PC-3 (cell line): Measurements from ENCODE around the gene IRS2. TPM values are rescaled to one million over a fixed set of nuclear protein-coding genes. Genes with fewer than 3 reads are reported as not detected.

Experiments
- ATAC-seq: fragments of 200-7000 bp; cut with Tn5 transposase; 2 replicates; pipeline ENCODE4 v1.9.1; 2020; ENCODE audit warnings: mild to moderate bottlenecking, moderate library complexity
- BruUV-seq: library from RNA; stranded (reverse); fragments of 400-500 nt; replicated peaks from 2 replicates; lab custom pipeline; 2021; lab: Mats Ljungman, UMichigan
- CTCF ChIA-PET: fragments of 300-600 bp; sonication (Branson Sonifier 250); formaldehyde crosslinking; loops from one replicate; lab custom pipeline; 2022; ENCODE audit warnings: antibody characterized with exemption; lab: Charles Lee
- POLR2A ChIA-PET: fragments of 300-600 bp; sonication (Branson Sonifier 250); formaldehyde crosslinking; loops from one replicate; lab custom pipeline; 2022; ENCODE audit warnings: antibody characterized with exemption; ENCODE audit not compliant: unreplicated experiment; lab: Charles Lee
- DNase-seq: peaks from one replicate; pipeline ENCODE4 v3.0.0-alpha.2; 2015
- H2AFZ ChIP-seq: fragments of 300-600 bp; sonication (generic); 2 replicates; pipeline ENCODE4 v1.6.0; 2016; ENCODE audit warnings: antibody characterized with exemption, low read length
- H3F3A ChIP-seq: fragments of 300-600 bp; sonication (generic); one replicate; pipeline ENCODE4 v1.6.0; 2017; ENCODE audit warnings: antibody characterized with exemption, low read length, control low read depth, mild to moderate bottlenecking; ENCODE audit not compliant: unreplicated experiment
- H3K27ac ChIP-seq: fragments of 300-600 bp; sonication (generic); 2 replicates; pipeline ENCODE4 v1.5.1; 2016; ENCODE audit warnings: mild to moderate bottlenecking, low read length
- H3K27me3 ChIP-seq: fragments of 300-600 bp; sonication (generic); 2 replicates; pipeline ENCODE4 v1.6.1; 2016; ENCODE audit warnings: low read length, mixed read lengths
- H3K36me3 ChIP-seq: fragments of 300-600 bp; sonication (generic); 2 replicates; pipeline ENCODE4 v1.6.1; 2016; ENCODE audit warnings: low read depth, mixed run types, low read length, mixed read lengths
- H3K4me1 ChIP-seq: fragments of 300-600 bp; sonication (generic); 2 replicates; pipeline ENCODE4 v1.5.1; 2016; ENCODE audit warnings: low read length; ENCODE audit not compliant: insufficient read depth
- H3K4me2 ChIP-seq: fragments of 300-600 bp; sonication (generic); 2 replicates; pipeline ENCODE4 v1.6.0; 2016; ENCODE audit warnings: low read length
- H3K4me3 ChIP-seq: fragments of 300-600 bp; sonication (generic); 2 replicates; pipeline ENCODE4 v1.5.1; 2016; ENCODE audit warnings: mild to moderate bottlenecking, low read length, mixed read lengths
- H3K79me2 ChIP-seq: fragments of 300-600 bp; sonication (generic); 2 replicates; pipeline ENCODE4 v1.6.1; 2017; ENCODE audit warnings: low read length, mixed read lengths
- H3K9ac ChIP-seq: fragments of 300-600 bp; sonication (generic); 2 replicates; pipeline ENCODE4 v1.6.0; 2016; ENCODE audit warnings: mild to moderate bottlenecking, low read length
- H3K9me2 ChIP-seq: fragments of 300-600 bp; sonication (generic); replicated peaks from 2 replicates; pipeline ENCODE4 v1.6.1; 2016; ENCODE audit warnings: mixed run types, low read length, mixed read lengths
- H3K9me3 ChIP-seq: fragments of 300-600 bp; sonication (generic); 2 replicates; pipeline ENCODE4 v1.6.1; 2016; ENCODE audit warnings: low read length, mixed read lengths
- H4K20me1 ChIP-seq: fragments of 300-600 bp; sonication (generic); 2 replicates; pipeline ENCODE4 v1.6.1; 2016; ENCODE audit warnings: low read length, mixed read lengths
- CTCF ChIP-seq: fragments of 300-600 bp; sonication (generic); conservative IDR thresholded peaks from 2 replicates; pipeline ENCODE4 v1.5.1; 2017; ENCODE audit warnings: antibody characterized with exemption, low read depth, mild to moderate bottlenecking, low read length
- EZH2 ChIP-seq: fragments of 300-600 bp; sonication (generic); IDR thresholded peaks from one replicate; pipeline ENCODE4 v1.6.1; 2017; ENCODE audit warnings: antibody characterized with exemption, mild to moderate bottlenecking, low read length; ENCODE audit not compliant: unreplicated experiment
- EZH2phosphoT487 ChIP-seq: fragments of 300-600 bp; sonication (generic); IDR thresholded peaks from 2 replicates; pipeline ENCODE4 v1.6.1; 2018; ENCODE audit warnings: mild to moderate bottlenecking, antibody characterized with exemption, low read length, borderline replicate concordance
- intact Hi-C: fragments of 100-400 bp; cut with micrococcal nuclease; formaldehyde crosslinking; loops from 2 replicates; pipeline ENCODE4 v1.9.0; 2023
- total RNA-seq: library from RNA; depleted of rRNA; stranded (reverse); fragments of >200 nt; gene quantifications from 2 replicates; pipeline ENCODE4 v1.2.3, GENCODE V29; 2014

Gene IRS2
- total RNA-seq, 1 experiment from 2014 or later = 5.6 TPM

- no peak overlapping the region for H3K27ac ChIP-seq
Observed at GRCh38 chr13:109737606-109738005, 48.8 kb downstream of the IRS2 start.

GRCh38 chr13:109737046-109737573 is 49.3 kb downstream of the IRS2 start:
- H3K4me2 ChIP-seq = no peak overlapping the region
- TF ChIP-seq CTCF (no peak), EZH2phosphoT487 (no peak), EZH2 (no peak)

More at GRCh38 chr13:109737606-109738005, 48.8 kb downstream of the IRS2 start:
- ChIA-PET CTCF (no interaction called here), POLR2A (interaction anchor here (0.5 kb wide), 2 partner anchors 94 to 118 kb away, joined by 3 to 4 read pairs; no protein-coding TSS in a partner anchor)
- intact Hi-C loops = no loop called here
- Histone ChIP-seq H4K20me1 (no peaks in the 10 kb centered on the region), H2AFZ (no peak overlapping the region), H3K27me3 (no peaks in the 10 kb centered on the region), H3K9ac (no peak overlapping the region), H3K4me3 (no peak overlapping the region), H3K4me2 (no peak overlapping the region), H3K9me3 (no peaks in the 10 kb centered on the region), H3K79me2 (no peaks in the 10 kb centered on the region), H3K9me2 (no peaks in the 10 kb centered on the region), H3K4me1 (no peaks in the 10 kb centered on the region), H3F3A (no peaks in the 10 kb centered on the region), H3K36me3 (no peaks in the 10 kb centered on the region)
- DNase-seq = no peak
- no peak for ATAC-seq
- TF ChIP-seq EZH2phosphoT487 (no peak), CTCF (no peak), EZH2 (no peak)
- no TSS peak for BruUV-seq

GRCh38 chr13:109735436-109735966 is 50.9 kb downstream of the IRS2 start:
- ATAC-seq (no peak), DNase-seq (no peak)
- H3K27ac ChIP-seq = no peak overlapping the region
- POLR2A ChIA-PET = no interaction called here
- TF ChIP-seq EZH2 (no peak), EZH2phosphoT487 (no peak), CTCF (no peak)
- no peaks in the 10 kb centered on the region for H3K36me3 ChIP-seq
- H3K4me1 ChIP-seq = no peaks in the 10 kb centered on the region
- CTCF ChIA-PET = no interaction called here
- no peaks in the 10 kb centered on the region for H3K9me3 ChIP-seq
- no peak overlapping the region for H2AFZ ChIP-seq
- no peaks in the 10 kb centered on the region for H3F3A ChIP-seq
- H3K27me3 ChIP-seq = no peaks in the 10 kb centered on the region
- intact Hi-C loops = no loop called here
- no TSS peak for BruUV-seq
- H3K9me2 ChIP-seq = no peaks in the 10 kb centered on the region
- H3K9ac ChIP-seq = no peak overlapping the region
- no peak overlapping the region for H3K4me3 ChIP-seq
- H3K79me2 ChIP-seq = no peaks in the 10 kb centered on the region
- no peak overlapping the region for H3K4me2 ChIP-seq
- H4K20me1 ChIP-seq = no peaks in the 10 kb centered on the region

More at GRCh38 chr13:109737046-109737573, 49.3 kb downstream of the IRS2 start:
- H4K20me1 ChIP-seq = no peaks in the 10 kb centered on the region
- ATAC-seq (no peak), DNase-seq (no peak)
- H3K9me2 ChIP-seq = no peaks in the 10 kb centered on the region
- H3K4me3 ChIP-seq = no peak overlapping the region
- CTCF ChIA-PET = no interaction called here
- H3K79me2 ChIP-seq = no peaks in the 10 kb centered on the region
- H2AFZ ChIP-seq = no peak overlapping the region
- H3K27ac ChIP-seq = no peak overlapping the region
- no peak overlapping the region for H3K9ac ChIP-seq
- H3K4me1 ChIP-seq = no peaks in the 10 kb centered on the region
- H3K9me3 ChIP-seq = no peaks in the 10 kb centered on the region
- POLR2A ChIA-PET = interaction anchor here (0.5 kb wide), 2 partner anchors 93 to 118 kb away, joined by 3 to 4 read pairs; no protein-coding TSS in a partner anchor
- no TSS peak for BruUV-seq
- no peaks in the 10 kb centered on the region for H3K27me3 ChIP-seq
- intact Hi-C loops = no loop called here
- H3F3A ChIP-seq = no peaks in the 10 kb centered on the region
- no peaks in the 10 kb centered on the region for H3K36me3 ChIP-seq
